Astrocyte (in vitro differentiated cells and primary cell): Measurements from ENCODE around the gene ACAD11.
"Not testable (repeated sequence)": the region's sequence is repeated elsewhere in the genome, so short reads cannot be mapped to it uniquely, and the experiment has no call there.

Experiments used
- CTCF ChIP-seq: IDR thresholded peaks from 2 replicates; pipeline ENCODE4 v1.5.1; 2011; ENCODE audit warnings: low read depth, mild to moderate bottlenecking, inconsistent platforms, low read length, moderate library complexity; ENCODE audit not compliant: insufficient read depth
- EZH2 ChIP-seq: IDR thresholded peaks from 2 replicates; pipeline ENCODE4 v1.6.1; 2012; ENCODE audit warnings: mild to moderate bottlenecking, low read length, inconsistent platforms; ENCODE audit not compliant: insufficient read depth

GRCh38 chr3:132600614-132601013 lies 59.0 kb downstream of the ACAD11 start:
- not testable (repeated sequence) for TF ChIP-seq CTCF, EZH2
